NCI-H748 (cell line): ENCODE results near the gene ISLR.
A peak's percentile ranks its signal among the peaks of the same experiment; 100 is the strongest.

Source experiments
- DNase-seq: peaks from one replicate; lab custom pipeline; 2025; ENCODE audit not compliant: unreplicated experiment; lab: John Stamatoyannopoulos, UW

ISLR gene, protein sequence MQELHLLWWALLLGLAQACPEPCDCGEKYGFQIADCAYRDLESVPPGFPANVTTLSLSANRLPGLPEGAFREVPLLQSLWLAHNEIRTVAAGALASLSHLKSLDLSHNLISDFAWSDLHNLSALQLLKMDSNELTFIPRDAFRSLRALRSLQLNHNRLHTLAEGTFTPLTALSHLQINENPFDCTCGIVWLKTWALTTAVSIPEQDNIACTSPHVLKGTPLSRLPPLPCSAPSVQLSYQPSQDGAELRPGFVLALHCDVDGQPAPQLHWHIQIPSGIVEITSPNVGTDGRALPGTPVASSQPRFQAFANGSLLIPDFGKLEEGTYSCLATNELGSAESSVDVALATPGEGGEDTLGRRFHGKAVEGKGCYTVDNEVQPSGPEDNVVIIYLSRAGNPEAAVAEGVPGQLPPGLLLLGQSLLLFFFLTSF

GRCh38 chr15:74173380-74174218, at the start of gene ISLR:
Gene ISLR, plus strand, starts transcription at chr15:74173710. Its CDS starts 1,149 bp downstream, at chr15:74174859.
- no peak for DNase-seq

GRCh38 chr15:74124196-74124595, 49.3 kb upstream of the ISLR start:
- no peak for DNase-seq

- no peak for DNase-seq
These were observed 48.8 kb upstream of the ISLR start for GRCh38 chr15:74124759-74125158.

DNA sequence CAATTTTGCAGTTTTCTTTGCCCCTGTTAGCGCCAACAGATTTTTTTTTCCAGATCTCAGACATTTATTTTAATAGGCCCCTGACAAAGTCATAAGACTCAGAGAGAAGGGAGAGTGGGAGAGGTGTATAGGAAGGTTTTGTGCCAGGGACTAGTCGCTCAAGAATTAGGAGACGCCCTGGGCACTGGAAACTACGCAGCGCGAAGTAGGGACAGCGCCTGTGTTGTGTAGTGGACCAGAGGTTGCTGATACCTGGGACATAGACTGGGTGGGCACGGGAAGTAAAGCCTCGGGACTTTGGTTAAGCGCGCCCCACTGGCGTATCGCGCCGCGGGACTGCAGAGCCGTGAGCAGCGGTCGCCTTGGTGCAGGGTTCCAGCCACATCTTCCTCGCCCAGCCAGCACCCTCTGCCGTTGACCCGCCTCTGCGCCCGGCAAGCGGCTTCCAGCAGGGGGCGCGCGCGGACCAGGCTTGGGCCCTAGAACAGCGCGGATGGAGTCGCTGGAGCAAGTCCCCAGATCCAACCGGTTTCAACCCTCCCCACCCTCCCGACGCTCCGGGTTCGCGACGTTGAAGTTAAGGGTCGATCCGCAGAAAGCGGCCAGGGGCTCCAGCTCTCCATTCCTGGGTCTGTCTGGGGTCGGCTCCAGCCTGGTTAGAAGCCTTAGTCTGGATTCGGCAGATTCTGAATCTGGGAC, 46.1 kb upstream of the ISLR start:
- peak; percentile 85 for DNase-seq

- peak; percentile 53 for DNase-seq
These were observed 45.3 kb upstream of the ISLR start for GRCh38 chr15:74127954-74128784.

DNA sequence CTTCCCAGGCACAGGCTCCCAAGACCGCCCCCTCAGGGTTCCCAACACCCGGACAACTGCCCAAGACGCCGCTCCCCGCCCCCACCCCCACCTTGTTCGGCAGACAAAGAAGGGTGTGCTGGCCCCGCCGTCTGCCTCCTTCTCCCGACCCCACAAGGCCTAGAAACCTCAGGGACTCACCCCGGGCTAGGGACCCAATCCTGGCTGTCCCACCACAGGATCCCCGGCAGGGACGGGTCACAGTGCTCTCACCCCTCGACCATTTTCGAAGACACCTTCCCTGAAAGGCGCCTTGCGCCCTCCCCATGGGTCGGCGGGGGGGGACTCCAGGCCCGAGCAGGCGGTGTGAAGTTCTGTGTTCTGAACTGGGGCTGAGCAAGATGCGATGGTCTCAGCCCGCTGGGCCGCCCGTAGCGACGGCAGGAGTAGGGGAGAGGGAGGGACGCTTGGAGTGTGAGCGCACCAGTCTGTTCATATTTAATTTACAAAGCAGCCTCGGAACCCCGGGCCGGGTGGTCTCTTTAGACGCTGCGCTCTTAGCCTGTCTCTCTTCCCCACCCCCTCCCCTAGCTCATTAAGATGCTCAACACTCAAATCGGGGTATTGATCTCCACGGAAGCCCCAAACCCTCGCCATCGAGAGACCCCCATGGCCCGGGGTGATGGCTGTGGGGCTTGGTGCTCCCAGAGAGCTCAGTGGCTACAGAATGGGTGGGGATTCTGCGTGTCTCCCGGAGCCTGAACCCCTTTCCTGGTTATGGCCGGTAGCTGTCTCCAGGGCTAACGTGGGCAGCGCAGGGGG, 44.5 kb upstream of the ISLR start:
- peak; percentile 37 for DNase-seq

GRCh38 chr15:74129586-74130154, 43.8 kb upstream of the ISLR start:
- DNase-seq = peak; percentile 63

DNA sequence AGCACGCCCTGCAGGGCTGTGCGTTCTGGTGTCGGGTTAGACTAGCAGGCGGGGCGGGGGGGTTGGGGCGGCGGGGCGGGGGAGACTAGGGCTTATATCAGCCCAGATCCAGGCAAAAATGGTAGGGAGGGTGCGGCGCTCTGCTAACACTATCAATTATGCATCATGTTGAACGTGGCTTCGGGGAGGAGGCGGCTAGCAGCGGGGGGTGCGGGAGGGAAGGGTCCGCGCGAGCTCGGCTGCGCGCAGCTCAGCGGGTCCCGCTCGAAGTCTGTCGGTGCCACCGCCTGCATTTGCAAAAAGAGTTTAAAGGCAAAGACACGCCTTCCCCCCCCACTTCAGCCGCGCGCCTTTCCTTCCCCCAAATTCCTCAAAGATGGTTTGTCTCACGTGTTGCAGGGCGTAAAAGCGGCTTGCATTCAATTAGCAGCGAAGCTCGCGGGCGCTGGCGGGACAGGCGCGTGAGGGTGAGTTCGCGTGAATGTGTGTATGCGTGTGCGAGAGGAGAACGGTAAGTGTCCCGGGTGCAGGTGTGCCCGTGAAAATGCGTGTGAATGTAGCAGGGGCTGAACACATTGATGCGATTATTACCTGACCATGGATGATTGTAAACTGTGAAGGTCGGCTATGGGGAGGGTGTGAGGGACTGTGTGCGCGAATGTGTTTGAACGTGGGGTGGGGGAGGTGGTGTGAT, 43.2 kb upstream of the ISLR start, which contains the start of gene ISLR2:
Gene ISLR2 (plus strand): TSS at position 432 of the 694 bp plus-strand sequence. CDS start 2,169 bp downstream, outside the sequence.
- peak; percentile 63 for DNase-seq

- no peak for DNase-seq
These were observed 42.5 kb upstream of the ISLR start for GRCh38 chr15:74130849-74131627.

DNA sequence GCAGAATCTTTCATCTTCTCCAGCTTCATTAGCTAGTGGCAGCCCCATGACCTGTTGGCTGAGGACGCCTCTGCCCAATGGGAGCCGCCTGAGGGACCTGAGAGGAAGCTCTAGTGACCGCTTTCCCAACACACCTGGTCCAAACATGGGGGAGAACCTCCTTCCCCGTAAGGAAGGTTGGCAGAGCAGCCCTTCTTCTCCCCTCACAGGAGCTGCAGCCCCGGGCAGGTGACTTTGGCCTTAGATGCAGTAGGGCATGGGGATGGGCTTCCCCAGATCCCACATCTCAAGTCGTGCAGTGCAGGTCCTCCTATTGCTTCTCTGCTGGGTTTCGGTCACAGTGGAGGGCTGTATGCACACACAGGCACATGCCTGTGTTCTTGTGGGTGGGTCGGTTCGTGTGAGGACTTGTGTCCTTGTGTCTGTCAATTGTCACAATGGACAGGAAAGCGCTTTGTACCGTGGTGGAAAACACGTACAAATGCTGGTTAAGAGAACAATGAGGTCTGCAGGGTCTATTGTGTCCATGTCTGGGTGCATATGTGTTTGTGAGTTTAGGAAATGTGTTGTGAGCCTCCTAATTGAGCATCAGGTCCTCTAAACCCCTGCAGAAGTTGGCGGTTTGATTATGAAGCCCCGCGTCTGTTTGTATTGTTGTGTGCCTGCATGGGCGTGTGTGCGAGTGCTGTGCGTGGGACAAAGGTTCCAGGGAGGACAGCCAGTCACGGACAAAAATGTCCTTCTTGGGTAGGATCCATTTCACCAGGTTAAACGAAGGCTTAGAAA, 41.7 kb upstream of the ISLR start:
- DNase-seq = no peak

DNA sequence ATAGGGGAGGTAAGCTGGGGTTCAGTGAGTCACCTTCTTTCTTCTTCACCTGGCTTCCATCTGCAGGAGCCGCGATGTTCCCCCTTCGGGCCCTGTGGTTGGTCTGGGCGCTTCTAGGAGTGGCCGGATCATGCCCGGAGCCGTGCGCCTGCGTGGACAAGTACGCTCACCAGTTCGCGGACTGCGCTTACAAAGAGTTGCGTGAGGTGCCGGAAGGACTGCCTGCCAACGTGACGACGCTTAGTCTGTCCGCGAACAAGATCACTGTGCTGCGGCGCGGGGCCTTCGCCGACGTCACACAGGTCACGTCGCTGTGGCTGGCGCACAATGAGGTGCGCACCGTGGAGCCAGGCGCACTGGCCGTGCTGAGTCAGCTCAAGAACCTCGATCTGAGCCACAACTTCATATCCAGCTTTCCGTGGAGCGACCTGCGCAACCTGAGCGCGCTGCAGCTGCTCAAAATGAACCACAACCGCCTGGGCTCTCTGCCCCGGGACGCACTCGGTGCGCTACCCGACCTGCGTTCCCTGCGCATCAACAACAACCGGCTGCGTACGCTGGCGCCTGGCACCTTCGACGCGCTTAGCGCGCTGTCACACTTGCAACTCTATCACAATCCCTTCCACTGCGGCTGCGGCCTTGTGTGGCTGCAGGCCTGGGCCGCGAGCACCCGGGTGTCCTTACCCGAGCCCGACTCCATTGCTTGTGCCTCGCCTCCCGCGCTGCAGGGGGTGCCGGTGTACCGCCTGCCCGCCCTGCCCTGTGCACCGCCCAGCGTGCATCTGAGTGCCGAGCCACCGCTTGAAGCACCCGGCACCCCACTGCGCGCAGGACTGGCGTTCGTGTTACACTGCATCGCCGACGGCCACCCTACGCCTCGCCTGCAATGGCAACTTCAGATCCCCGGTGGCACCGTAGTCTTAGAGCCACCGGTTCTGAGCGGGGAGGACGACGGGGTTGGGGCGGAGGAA, 40.5 kb upstream of the ISLR start:
- DNase-seq = no peak

DNA sequence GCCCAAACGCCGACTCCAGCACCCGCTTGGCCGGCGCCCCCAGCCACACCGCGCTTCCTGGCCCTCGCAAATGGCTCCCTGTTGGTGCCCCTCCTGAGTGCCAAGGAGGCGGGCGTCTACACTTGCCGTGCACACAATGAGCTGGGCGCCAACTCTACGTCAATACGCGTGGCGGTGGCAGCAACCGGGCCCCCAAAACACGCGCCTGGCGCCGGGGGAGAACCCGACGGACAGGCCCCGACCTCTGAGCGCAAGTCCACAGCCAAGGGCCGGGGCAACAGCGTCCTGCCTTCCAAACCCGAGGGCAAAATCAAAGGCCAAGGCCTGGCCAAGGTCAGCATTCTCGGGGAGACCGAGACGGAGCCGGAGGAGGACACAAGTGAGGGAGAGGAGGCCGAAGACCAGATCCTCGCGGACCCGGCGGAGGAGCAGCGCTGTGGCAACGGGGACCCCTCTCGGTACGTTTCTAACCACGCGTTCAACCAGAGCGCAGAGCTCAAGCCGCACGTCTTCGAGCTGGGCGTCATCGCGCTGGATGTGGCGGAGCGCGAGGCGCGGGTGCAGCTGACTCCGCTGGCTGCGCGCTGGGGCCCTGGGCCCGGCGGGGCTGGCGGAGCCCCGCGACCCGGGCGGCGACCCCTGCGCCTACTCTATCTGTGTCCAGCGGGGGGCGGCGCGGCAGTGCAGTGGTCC, 39.7 kb upstream of the ISLR start:
- DNase-seq = no peak

- no peak for DNase-seq
These were observed 39.0 kb upstream of the ISLR start for GRCh38 chr15:74134387-74135027.

DNA sequence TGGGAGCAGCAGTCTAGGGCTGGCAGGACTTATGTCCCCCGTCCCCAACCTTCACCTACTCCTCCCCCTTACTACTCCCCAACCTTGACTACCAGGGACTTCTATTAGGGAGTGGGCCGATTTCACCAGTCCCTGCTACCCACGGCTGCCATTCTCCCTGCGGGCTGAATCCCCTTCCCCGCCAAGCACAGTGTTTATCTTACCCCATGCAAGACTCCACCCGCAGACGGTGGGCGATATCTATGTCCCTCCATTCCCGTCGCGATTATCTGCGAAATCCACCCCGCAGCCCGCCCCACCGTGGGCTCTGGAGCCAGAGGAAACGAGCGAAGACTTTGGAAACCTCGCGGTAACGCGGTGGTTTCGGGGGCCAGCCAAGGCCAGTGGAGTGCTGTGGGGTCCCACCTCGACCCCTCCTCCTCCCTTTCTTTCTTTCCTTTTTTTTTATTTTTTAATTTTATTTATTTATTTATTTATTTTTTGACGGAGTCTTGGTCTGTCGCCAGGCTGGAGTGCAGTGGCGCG, 38.4 kb upstream of the ISLR start:
- no peak for DNase-seq

DNA sequence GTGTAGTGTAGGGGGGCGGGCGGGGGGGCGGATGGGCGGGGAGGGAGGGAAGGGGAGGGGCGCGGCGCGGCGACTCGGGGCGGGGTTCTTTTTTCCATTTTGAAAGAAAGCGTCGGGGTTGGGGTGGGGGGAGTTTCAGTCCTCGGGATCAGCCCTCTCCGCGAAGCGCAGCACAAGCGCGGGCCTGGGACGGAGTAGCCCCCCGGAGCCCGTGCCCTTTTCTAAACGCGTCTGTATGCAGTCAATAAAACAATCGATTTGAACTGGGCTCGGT, 37.0 kb upstream of the ISLR start:
- no peak for DNase-seq
